ENCODE results near the gene CHCHD6.

CHCHD6 gene

GRCh38 chr3:126961191-126961790 lies 257.3 kb downstream of the CHCHD6 start:
- H3K36me3 Mint-ChIP-seq (ENCODE audit: low read depth) = no peaks in the 10 kb centered on the region
- peak overlapping the region; percentile 77 for H3K27ac Mint-ChIP-seq
- peaks cover 3% of the 10 kb centered on the region for H3K27me3 Mint-ChIP-seq (ENCODE audit: low read depth, poor library complexity)
- TF ChIP-seq, protein P1, sequence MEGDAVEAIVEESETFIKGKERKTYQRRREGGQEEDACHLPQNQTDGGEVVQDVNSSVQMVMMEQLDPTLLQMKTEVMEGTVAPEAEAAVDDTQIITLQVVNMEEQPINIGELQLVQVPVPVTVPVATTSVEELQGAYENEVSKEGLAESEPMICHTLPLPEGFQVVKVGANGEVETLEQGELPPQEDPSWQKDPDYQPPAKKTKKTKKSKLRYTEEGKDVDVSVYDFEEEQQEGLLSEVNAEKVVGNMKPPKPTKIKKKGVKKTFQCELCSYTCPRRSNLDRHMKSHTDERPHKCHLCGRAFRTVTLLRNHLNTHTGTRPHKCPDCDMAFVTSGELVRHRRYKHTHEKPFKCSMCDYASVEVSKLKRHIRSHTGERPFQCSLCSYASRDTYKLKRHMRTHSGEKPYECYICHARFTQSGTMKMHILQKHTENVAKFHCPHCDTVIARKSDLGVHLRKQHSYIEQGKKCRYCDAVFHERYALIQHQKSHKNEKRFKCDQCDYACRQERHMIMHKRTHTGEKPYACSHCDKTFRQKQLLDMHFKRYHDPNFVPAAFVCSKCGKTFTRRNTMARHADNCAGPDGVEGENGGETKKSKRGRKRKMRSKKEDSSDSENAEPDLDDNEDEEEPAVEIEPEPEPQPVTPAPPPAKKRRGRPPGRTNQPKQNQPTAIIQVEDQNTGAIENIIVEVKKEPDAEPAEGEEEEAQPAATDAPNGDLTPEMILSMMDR (IDR thresholded peaks at IDR 0.05) = no peak
- DNase-seq = no peak
- peaks cover 43% of the 10 kb centered on the region for H3K4me1 Mint-ChIP-seq
- H3K9me3 Mint-ChIP-seq = no peaks in the 10 kb centered on the region
- no peak overlapping the region for H3K4me3 Mint-ChIP-seq

DNA sequence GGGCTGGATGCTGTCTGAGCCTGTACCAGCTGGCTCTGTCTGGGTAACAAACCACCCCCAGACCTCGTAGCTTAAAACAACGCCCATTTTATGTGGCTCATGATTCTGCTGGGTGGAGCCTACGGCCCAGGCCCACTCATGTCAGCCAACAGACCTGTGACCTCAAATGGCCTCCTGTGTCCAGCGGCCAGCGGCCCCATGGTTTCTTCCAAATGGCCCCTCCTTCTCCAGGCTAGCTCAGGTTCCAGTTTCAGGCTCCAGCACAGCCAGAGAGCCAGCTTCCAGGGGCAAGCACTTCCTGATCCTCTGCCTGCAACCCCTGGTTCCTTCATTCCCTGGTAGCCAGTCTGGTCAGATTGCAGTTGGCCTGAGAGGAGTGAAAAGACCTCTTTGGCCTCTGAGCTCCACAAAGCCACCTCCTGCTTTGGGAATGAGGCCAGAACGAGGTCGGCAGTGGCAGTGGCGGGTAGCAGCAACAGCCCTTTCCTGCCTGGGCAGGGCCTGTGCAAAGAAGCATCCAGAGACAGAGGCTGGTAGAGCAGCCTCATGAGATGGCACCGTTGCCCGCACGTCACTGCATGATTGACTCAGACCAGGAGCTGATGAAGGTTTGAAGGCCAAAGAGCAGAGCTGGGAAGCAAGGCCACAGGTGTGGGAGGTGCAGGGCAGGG lies 257.9 kb downstream of the CHCHD6 start:
- TF ChIP-seq, protein P1 (IDR thresholded peaks at IDR 0.05) = no peak
- Mint-ChIP-seq H3K9me3 (no peaks in the 10 kb centered on the region), H3K27ac (no peak overlapping the region), H3K4me3 (no peak overlapping the region), H3K4me1 (peaks cover 40% of the 10 kb centered on the region), H3K27me3 (ENCODE audit: low read depth, poor library complexity) (peaks cover 3% of the 10 kb centered on the region), H3K36me3 (ENCODE audit: low read depth) (no peaks in the 10 kb centered on the region)
- no peak for DNase-seq

- Mint-ChIP-seq H3K9me3 (no peaks in the 10 kb centered on the region), H3K4me3 (no peak overlapping the region), H3K27me3 (ENCODE audit: low read depth, poor library complexity) (peaks cover 3% of the 10 kb centered on the region), H3K36me3 (ENCODE audit: low read depth) (no peaks in the 10 kb centered on the region), H3K4me1 (peaks cover 49% of the 10 kb centered on the region), H3K27ac (peak overlapping the region; percentile 68)
- TF ChIP-seq, protein P1 (IDR thresholded peaks at IDR 0.05) = no peak
- DNase-seq = no peak
These were observed 258.7 kb downstream of the CHCHD6 start for GRCh38 chr3:126962756-126963155.

DNA sequence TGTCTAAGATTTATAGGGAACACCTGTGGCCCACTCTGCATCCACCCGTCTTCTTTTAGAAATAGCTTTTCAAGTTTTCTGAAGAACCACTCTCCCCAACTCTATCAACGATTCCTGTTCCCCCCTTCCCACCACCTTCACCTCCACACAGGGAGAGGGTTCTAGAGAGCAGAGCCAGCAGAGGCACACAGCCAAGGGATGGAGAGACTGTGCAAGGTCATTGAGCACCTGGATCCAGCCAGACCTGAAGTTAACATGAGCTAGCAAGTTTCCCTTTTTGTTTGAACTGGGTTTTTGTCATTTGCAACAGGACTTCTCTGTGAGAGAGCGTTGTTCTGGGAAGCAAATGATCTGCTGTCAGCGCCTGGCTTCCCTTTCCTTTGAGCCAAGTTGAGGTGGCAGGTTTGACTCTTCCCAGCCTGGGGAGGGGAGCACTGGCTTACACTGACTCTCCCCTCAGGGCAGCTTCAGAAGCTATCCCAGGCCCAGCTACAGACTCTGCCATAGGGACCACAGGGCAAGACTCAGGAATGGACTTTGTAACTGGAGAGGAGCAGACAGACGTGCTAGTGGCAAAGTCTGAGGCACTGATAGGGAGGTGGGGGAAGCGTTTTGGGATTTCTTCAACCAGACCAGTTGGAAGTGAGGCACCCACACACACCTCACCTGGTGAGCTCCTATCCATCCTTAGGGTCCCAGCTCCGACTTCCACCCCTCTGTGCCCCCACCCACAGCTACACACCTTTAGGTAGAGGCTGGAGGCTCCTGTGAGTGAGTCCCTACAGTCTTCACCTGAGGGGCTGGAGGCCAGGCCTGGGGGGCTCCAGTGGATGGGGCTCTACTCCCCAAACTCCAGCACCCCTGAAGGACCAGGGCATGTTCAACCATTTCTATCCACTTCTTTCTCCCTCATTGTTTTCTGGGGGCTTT lies 259.5 kb downstream of the CHCHD6 start:
- Mint-ChIP-seq H3K4me3 (no peak overlapping the region), H3K27ac (no peak overlapping the region), H3K27me3 (ENCODE audit: low read depth, poor library complexity) (peaks cover 3% of the 10 kb centered on the region), H3K36me3 (ENCODE audit: low read depth) (no peaks in the 10 kb centered on the region), H3K4me1 (peaks cover 56% of the 10 kb centered on the region), H3K9me3 (no peaks in the 10 kb centered on the region)
- no peak for DNase-seq
- TF ChIP-seq, protein P1 (IDR thresholded peaks at IDR 0.05) = no peak

DNA sequence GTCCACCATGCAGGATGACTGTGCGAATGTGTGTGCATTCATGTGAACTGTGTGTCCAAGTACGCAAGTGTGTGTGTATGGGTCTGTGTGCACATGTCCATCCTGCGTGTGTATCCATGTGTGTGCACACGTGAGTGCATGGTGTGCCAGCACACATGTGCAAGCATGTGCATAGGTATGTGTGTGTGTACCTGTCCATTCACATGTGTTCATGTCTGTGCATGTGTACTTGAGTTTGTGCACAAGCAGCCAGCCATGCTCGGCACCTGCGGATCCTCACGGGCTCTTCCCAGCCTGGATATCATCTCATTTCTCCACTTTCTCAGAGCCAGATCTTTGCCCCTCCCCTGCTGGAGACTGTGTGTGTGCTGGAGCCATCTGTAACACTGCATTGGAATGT lies 260.2 kb downstream of the CHCHD6 start:
- H3K9me3 Mint-ChIP-seq = no peaks in the 10 kb centered on the region
- no peaks in the 10 kb centered on the region for H3K36me3 Mint-ChIP-seq (ENCODE audit: low read depth)
- peak overlapping the region; percentile 33 for H3K4me3 Mint-ChIP-seq
- no peak for DNase-seq
- H3K4me1 Mint-ChIP-seq = peaks cover 64% of the 10 kb centered on the region
- TF ChIP-seq, protein P1 (IDR thresholded peaks at IDR 0.05) = no peak
- H3K27ac Mint-ChIP-seq = no peak overlapping the region
- peaks cover 1% of the 10 kb centered on the region for H3K27me3 Mint-ChIP-seq (ENCODE audit: low read depth, poor library complexity)

Measured in nephron progenitor cell (in vitro differentiated cells).